ENCODE results near the gene GKN1.

Gene GKN1

GRCh38 chr2:69011611-69012157, 37.2 kb downstream of the GKN1 start:
- Histone ChIP-seq H3K4me1 (ENCODE audit: insufficient read depth, low read length) (peaks cover 15% of the 10 kb centered on the region), H3K9me3 (ENCODE audit: low read length) (no peaks in the 10 kb centered on the region), H3K9ac (ENCODE audit: low read length) (no peak overlapping the region), H3K4me3 (ENCODE audit: low read depth in 1 of 2, low read length in 2 of 2) (no peak overlapping the region), H3K36me3 (ENCODE audit: insufficient read depth, low read length) (no peaks in the 10 kb centered on the region), H3K27ac (ENCODE audit: low read depth, low read length) (no peak overlapping the region), H3K27me3 (ENCODE audit: control insufficient read depth in 1 of 2, insufficient read depth in 2 of 2, low read length in 2 of 2) (no peaks in the 10 kb centered on the region)

DNA sequence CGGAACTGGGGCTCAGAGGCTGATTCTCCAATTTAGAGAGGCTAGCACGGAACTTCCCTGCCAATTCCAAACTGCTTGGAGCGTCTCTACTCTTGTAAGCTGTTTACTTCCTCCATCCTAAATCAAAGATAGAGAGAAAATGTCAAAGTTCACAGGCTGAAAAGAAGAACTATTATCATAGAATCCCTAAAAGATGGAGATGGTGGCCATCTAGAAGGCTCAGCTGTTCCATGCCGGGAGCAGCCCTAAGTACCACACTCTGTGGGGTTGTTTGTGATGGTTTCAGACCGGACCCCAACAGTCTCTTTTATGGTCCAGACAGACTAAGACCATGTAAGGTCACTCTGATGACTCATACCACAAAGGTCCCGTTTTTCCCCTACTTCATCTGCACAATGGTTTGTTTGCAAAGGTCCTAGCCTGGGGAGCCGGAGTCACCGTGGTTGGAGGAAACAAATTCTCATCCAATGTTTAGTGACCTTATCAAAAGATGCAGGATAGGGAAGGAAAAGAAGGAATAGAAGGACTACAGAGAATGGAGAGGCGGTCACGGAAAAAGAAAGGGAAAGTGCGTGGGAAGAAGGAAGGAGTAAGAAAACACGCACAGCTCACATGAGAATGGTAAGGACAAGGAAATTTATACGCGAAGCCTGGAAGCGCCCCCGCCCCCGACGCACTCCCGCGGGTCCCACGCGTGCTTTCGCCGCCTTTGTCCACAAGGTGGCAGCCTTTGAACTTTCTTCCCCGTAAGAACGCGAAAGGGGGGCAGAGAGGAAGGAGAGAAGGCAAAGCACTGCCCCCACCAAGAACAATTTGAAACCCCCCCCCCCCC, 38.1 kb downstream of the GKN1 start:
- Histone ChIP-seq H3K4me3 (ENCODE audit: low read depth in 1 of 2, low read length in 2 of 2) (peak overlapping the region; percentile 85 to 88), H3K36me3 (ENCODE audit: insufficient read depth, low read length) (no peaks in the 10 kb centered on the region), H3K27me3 (ENCODE audit: control insufficient read depth in 1 of 2, insufficient read depth in 2 of 2, low read length in 2 of 2) (no peaks in the 10 kb centered on the region), H3K9me3 (ENCODE audit: low read length) (no peaks in the 10 kb centered on the region), H3K27ac (ENCODE audit: low read depth, low read length) (peak overlapping the region; percentile 59), H3K4me1 (ENCODE audit: insufficient read depth, low read length) (peaks cover 23% of the 10 kb centered on the region), H3K9ac (ENCODE audit: low read length) (peak overlapping the region; percentile 11)

DNA sequence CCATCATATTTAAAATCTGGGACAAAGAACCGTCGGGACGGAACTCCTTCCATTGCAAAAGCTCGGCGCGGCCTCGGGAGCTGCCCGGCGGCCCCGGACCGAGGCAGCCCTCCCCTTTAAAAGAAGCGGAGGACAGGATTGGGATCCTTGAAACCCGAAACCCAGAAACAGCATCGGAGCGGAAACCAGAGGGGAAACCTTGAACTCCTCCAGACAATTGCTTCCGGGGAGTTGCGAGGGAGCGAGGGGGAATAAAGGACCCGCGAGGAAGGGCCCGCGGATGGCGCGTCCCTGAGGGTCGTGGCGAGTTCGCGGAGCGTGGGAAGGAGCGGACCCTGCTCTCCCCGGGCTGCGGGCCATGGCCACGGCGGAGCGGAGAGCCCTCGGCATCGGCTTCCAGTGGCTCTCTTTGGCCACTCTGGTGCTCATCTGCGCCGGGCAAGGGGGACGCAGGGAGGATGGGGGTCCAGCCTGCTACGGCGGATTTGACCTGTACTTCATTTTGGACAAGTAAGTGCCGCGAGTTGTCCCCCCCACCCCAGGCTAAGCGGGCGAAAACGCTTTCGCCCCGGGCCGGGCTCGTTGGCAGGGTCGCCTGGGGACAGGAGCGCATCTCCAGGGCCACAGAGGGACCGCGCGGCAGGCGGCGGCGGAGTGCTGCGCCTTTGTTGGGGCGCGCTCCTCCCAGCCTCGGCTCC, 38.9 kb downstream of the GKN1 start, which contains the start of gene ANTXR1:
TSS of gene ANTXR1 (plus strand) at position 38 of the 698 bp plus-strand sequence. CDS start at position 359, 321 bp downstream.
- Histone ChIP-seq H3K27me3 (ENCODE audit: control insufficient read depth in 1 of 2, insufficient read depth in 2 of 2, low read length in 2 of 2) (no peaks in the 10 kb centered on the region), H3K4me1 (ENCODE audit: insufficient read depth, low read length) (peaks cover 30% of the 10 kb centered on the region), H3K9me3 (ENCODE audit: low read length) (no peaks in the 10 kb centered on the region), H3K36me3 (ENCODE audit: insufficient read depth, low read length) (no peaks in the 10 kb centered on the region), H3K9ac (ENCODE audit: low read length) (peak within 1 kb of the TSS; percentile 11), H3K27ac (ENCODE audit: low read depth, low read length) (peak within 1 kb of the TSS; percentile 59), H3K4me3 (ENCODE audit: low read depth in 1 of 2, low read length in 2 of 2) (peak within 1 kb of the TSS; percentile 85 to 88)

- Histone ChIP-seq H3K4me3 (ENCODE audit: low read depth in 1 of 2, low read length in 2 of 2) (peak overlapping the region; percentile 85 to 88), H3K9ac (ENCODE audit: low read length) (peak overlapping the region; percentile 9)
These were observed 39.7 kb downstream of the GKN1 start for GRCh38 chr2:69013840-69014821.

DNA sequence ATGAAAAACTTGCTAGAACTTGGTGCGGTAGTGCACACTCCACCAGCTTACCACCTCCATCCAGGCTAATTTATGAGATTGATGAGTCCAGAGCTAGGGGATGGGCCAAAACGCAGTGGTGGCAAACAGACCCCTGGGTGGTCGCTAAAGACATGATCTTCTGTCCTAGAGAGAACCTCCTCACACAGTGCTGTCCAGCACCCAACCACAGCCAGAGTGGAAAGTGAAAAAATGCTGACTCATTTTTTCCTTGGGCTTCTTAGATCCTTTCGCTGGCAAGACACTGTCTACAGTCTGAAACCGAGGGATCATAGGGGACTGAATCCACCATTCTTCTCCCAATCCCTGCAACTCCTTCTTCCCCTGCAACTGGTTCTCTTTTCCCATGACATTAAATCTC, 42.6 kb downstream of the GKN1 start:
- peak overlapping the region in 1 of 2 donors; percentile 16 for H3K4me3 ChIP-seq (ENCODE audit: low read depth in 1 of 2, low read length in 2 of 2)
- H3K36me3 ChIP-seq (ENCODE audit: insufficient read depth, low read length), result no peaks in the 10 kb centered on the region
- no peaks in the 10 kb centered on the region for H3K27me3 ChIP-seq (ENCODE audit: control insufficient read depth in 1 of 2, insufficient read depth in 2 of 2, low read length in 2 of 2)
- H3K27ac ChIP-seq (ENCODE audit: low read depth, low read length), result peak overlapping the region; percentile 12
- H3K9me3 ChIP-seq (ENCODE audit: low read length), result no peaks in the 10 kb centered on the region
- H3K4me1 ChIP-seq (ENCODE audit: insufficient read depth, low read length), result peaks cover 58% of the 10 kb centered on the region
- H3K9ac ChIP-seq (ENCODE audit: low read length), result no peak overlapping the region

More at GRCh38 chr2:69013840-69014821, 39.7 kb downstream of the GKN1 start:
- H3K9me3 ChIP-seq (ENCODE audit: low read length), result no peaks in the 10 kb centered on the region
- H3K4me1 ChIP-seq (ENCODE audit: insufficient read depth, low read length), result peaks cover 38% of the 10 kb centered on the region
- peak overlapping the region; percentile 59 for H3K27ac ChIP-seq (ENCODE audit: low read depth, low read length)
- H3K27me3 ChIP-seq (ENCODE audit: control insufficient read depth in 1 of 2, insufficient read depth in 2 of 2, low read length in 2 of 2), result no peaks in the 10 kb centered on the region
- no peaks in the 10 kb centered on the region for H3K36me3 ChIP-seq (ENCODE audit: insufficient read depth, low read length)

- H3K4me1 ChIP-seq (ENCODE audit: insufficient read depth, low read length), result peaks cover 56% of the 10 kb centered on the region
- H3K27me3 ChIP-seq (ENCODE audit: control insufficient read depth in 1 of 2, insufficient read depth in 2 of 2, low read length in 2 of 2), result no peaks in the 10 kb centered on the region
- no peaks in the 10 kb centered on the region for H3K9me3 ChIP-seq (ENCODE audit: low read length)
- H3K4me3 ChIP-seq (ENCODE audit: low read depth in 1 of 2, low read length in 2 of 2), result no peak overlapping the region
- H3K9ac ChIP-seq (ENCODE audit: low read length), result no peak overlapping the region
- H3K27ac ChIP-seq (ENCODE audit: low read depth, low read length), result no peak overlapping the region
- H3K36me3 ChIP-seq (ENCODE audit: insufficient read depth, low read length), result no peaks in the 10 kb centered on the region
These were observed 43.4 kb downstream of the GKN1 start for GRCh38 chr2:69017835-69018234.

GRCh38 chr2:69018678-69019095, 44.3 kb downstream of the GKN1 start:
- Histone ChIP-seq H3K9me3 (ENCODE audit: low read length) (no peaks in the 10 kb centered on the region), H3K27ac (ENCODE audit: low read depth, low read length) (no peak overlapping the region), H3K4me1 (ENCODE audit: insufficient read depth, low read length) (peaks cover 57% of the 10 kb centered on the region), H3K4me3 (ENCODE audit: low read depth in 1 of 2, low read length in 2 of 2) (no peak overlapping the region), H3K27me3 (ENCODE audit: control insufficient read depth in 1 of 2, insufficient read depth in 2 of 2, low read length in 2 of 2) (no peaks in the 10 kb centered on the region), H3K36me3 (ENCODE audit: insufficient read depth, low read length) (no peaks in the 10 kb centered on the region), H3K9ac (ENCODE audit: low read length) (no peak overlapping the region)

- no peaks in the 10 kb centered on the region for H3K27me3 ChIP-seq (ENCODE audit: control insufficient read depth in 1 of 2, insufficient read depth in 2 of 2, low read length in 2 of 2)
- H3K36me3 ChIP-seq (ENCODE audit: insufficient read depth, low read length), result no peaks in the 10 kb centered on the region
- H3K27ac ChIP-seq (ENCODE audit: low read depth, low read length), result no peak overlapping the region
- H3K9ac ChIP-seq (ENCODE audit: low read length), result no peak overlapping the region
- no peak overlapping the region for H3K4me3 ChIP-seq (ENCODE audit: low read depth in 1 of 2, low read length in 2 of 2)
- peaks cover 71% of the 10 kb centered on the region for H3K4me1 ChIP-seq (ENCODE audit: insufficient read depth, low read length)
- no peaks in the 10 kb centered on the region for H3K9me3 ChIP-seq (ENCODE audit: low read length)
These were observed 46.3 kb downstream of the GKN1 start for GRCh38 chr2:69020496-69021426.

GRCh38 chr2:69021727-69022126, 47.3 kb downstream of the GKN1 start:
- no peak overlapping the region for H3K9ac ChIP-seq (ENCODE audit: low read length)
- no peaks in the 10 kb centered on the region for H3K27me3 ChIP-seq (ENCODE audit: control insufficient read depth in 1 of 2, insufficient read depth in 2 of 2, low read length in 2 of 2)
- no peaks in the 10 kb centered on the region for H3K9me3 ChIP-seq (ENCODE audit: low read length)
- H3K4me1 ChIP-seq (ENCODE audit: insufficient read depth, low read length), result peaks cover 71% of the 10 kb centered on the region
- no peak overlapping the region for H3K4me3 ChIP-seq (ENCODE audit: low read depth in 1 of 2, low read length in 2 of 2)
- H3K27ac ChIP-seq (ENCODE audit: low read depth, low read length), result no peak overlapping the region
- H3K36me3 ChIP-seq (ENCODE audit: insufficient read depth, low read length), result no peaks in the 10 kb centered on the region

GRCh38 chr2:69022548-69022947, 48.1 kb downstream of the GKN1 start:
- H3K9ac ChIP-seq (ENCODE audit: low read length), result no peak overlapping the region
- H3K9me3 ChIP-seq (ENCODE audit: low read length), result no peaks in the 10 kb centered on the region
- peaks cover 64% of the 10 kb centered on the region for H3K4me1 ChIP-seq (ENCODE audit: insufficient read depth, low read length)
- no peak overlapping the region for H3K27ac ChIP-seq (ENCODE audit: low read depth, low read length)
- no peak overlapping the region for H3K4me3 ChIP-seq (ENCODE audit: low read depth in 1 of 2, low read length in 2 of 2)
- H3K36me3 ChIP-seq (ENCODE audit: insufficient read depth, low read length), result no peaks in the 10 kb centered on the region
- H3K27me3 ChIP-seq (ENCODE audit: control insufficient read depth in 1 of 2, insufficient read depth in 2 of 2, low read length in 2 of 2), result no peaks in the 10 kb centered on the region
